ENCODE data around the gene ELAVL1.

ELAVL1 gene

GRCh38 chr19:7913652-7914051, 91.8 kb downstream of the ELAVL1 start:
- H3K27ac ChIP-seq (ENCODE audit: low read depth, low read length), result no peak overlapping the region
- no peaks in the 10 kb centered on the region for H3K9me3 ChIP-seq (ENCODE audit: control insufficient read depth, insufficient read depth, low read length)
- peaks cover 41% of the 10 kb centered on the region for H3K27me3 ChIP-seq (ENCODE audit: control insufficient read depth, insufficient read depth, low read length)
- no peak overlapping the region for H3K4me3 ChIP-seq (ENCODE audit: low read depth, low read length)
- no peak overlapping the region for H3K9ac ChIP-seq (ENCODE audit: low read depth, low read length)
- no peaks in the 10 kb centered on the region; the same call in 1 of the 2 replicates for H3K4me1 ChIP-seq (ENCODE audit: control insufficient read depth, insufficient read depth, low read length)
- H3K36me3 ChIP-seq (ENCODE audit: control insufficient read depth, insufficient read depth, low read length), result peaks cover 27% of the 10 kb centered on the region

- no peaks in the 10 kb centered on the region for H3K9me3 ChIP-seq (ENCODE audit: control insufficient read depth, insufficient read depth, low read length)
- H3K9ac ChIP-seq (ENCODE audit: low read depth, low read length), result no peak overlapping the region
- H3K4me3 ChIP-seq (ENCODE audit: low read depth, low read length), result no peak overlapping the region
- peaks cover 27% of the 10 kb centered on the region for H3K36me3 ChIP-seq (ENCODE audit: control insufficient read depth, insufficient read depth, low read length)
- H3K4me1 ChIP-seq (ENCODE audit: control insufficient read depth, insufficient read depth, low read length), result no peaks in the 10 kb centered on the region; the same call in 1 of the 2 replicates
- peaks cover 33% of the 10 kb centered on the region for H3K27me3 ChIP-seq (ENCODE audit: control insufficient read depth, insufficient read depth, low read length)
- H3K27ac ChIP-seq (ENCODE audit: low read depth, low read length), result no peak overlapping the region
Measured at GRCh38 chr19:7912697-7913564, 92.5 kb downstream of the ELAVL1 start.

GRCh38 chr19:7912144-7912696, 93.2 kb downstream of the ELAVL1 start:
- Histone ChIP-seq H3K36me3 (ENCODE audit: control insufficient read depth, insufficient read depth, low read length) (peaks cover 27% of the 10 kb centered on the region), H3K9ac (ENCODE audit: low read depth, low read length) (no peak overlapping the region), H3K27me3 (ENCODE audit: control insufficient read depth, insufficient read depth, low read length) (peaks cover 26% of the 10 kb centered on the region), H3K9me3 (ENCODE audit: control insufficient read depth, insufficient read depth, low read length) (no peaks in the 10 kb centered on the region), H3K4me3 (ENCODE audit: low read depth, low read length) (no peak overlapping the region), H3K27ac (ENCODE audit: low read depth, low read length) (no peak overlapping the region), H3K4me1 (ENCODE audit: control insufficient read depth, insufficient read depth, low read length) (no peaks in the 10 kb centered on the region; the same call in 1 of the 2 replicates)

- H3K4me1 ChIP-seq (ENCODE audit: control insufficient read depth, insufficient read depth, low read length), result no peaks in the 10 kb centered on the region; the same call in 1 of the 2 replicates
- H3K9me3 ChIP-seq (ENCODE audit: control insufficient read depth, insufficient read depth, low read length), result no peaks in the 10 kb centered on the region
- H3K27me3 ChIP-seq (ENCODE audit: control insufficient read depth, insufficient read depth, low read length), result peaks cover 21% of the 10 kb centered on the region
- H3K27ac ChIP-seq (ENCODE audit: low read depth, low read length), result no peak overlapping the region
- H3K4me3 ChIP-seq (ENCODE audit: low read depth, low read length), result no peak overlapping the region
- H3K36me3 ChIP-seq (ENCODE audit: control insufficient read depth, insufficient read depth, low read length), result peaks cover 27% of the 10 kb centered on the region
- H3K9ac ChIP-seq (ENCODE audit: low read depth, low read length), result no peak overlapping the region
Measured at GRCh38 chr19:7911508-7912143, 93.8 kb downstream of the ELAVL1 start.

- Histone ChIP-seq H3K9me3 (ENCODE audit: control insufficient read depth, insufficient read depth, low read length) (no peaks in the 10 kb centered on the region), H3K4me1 (ENCODE audit: control insufficient read depth, insufficient read depth, low read length) (no peaks in the 10 kb centered on the region), H3K36me3 (ENCODE audit: control insufficient read depth, insufficient read depth, low read length) (peaks cover 35% of the 10 kb centered on the region), H3K27me3 (ENCODE audit: control insufficient read depth, insufficient read depth, low read length) (peaks cover 11% of the 10 kb centered on the region), H3K9ac (ENCODE audit: low read depth, low read length) (no peak overlapping the region), H3K4me3 (ENCODE audit: low read depth, low read length) (no peak overlapping the region), H3K27ac (ENCODE audit: low read depth, low read length) (no peak overlapping the region)
Measured at GRCh38 chr19:7910321-7911161, 94.9 kb downstream of the ELAVL1 start.

- peaks cover 35% of the 10 kb centered on the region for H3K36me3 ChIP-seq (ENCODE audit: control insufficient read depth, insufficient read depth, low read length)
- H3K9ac ChIP-seq (ENCODE audit: low read depth, low read length), result no peak overlapping the region
- peaks cover 3% of the 10 kb centered on the region; the same call in 1 of the 2 replicates for H3K4me1 ChIP-seq (ENCODE audit: control insufficient read depth, insufficient read depth, low read length)
Measured at GRCh38 chr19:7909471-7910067, 95.9 kb downstream of the ELAVL1 start.

GRCh38 chr19:7908742-7909461, 96.5 kb downstream of the ELAVL1 start:
- H3K27me3 ChIP-seq (ENCODE audit: control insufficient read depth, insufficient read depth, low read length), result no peaks in the 10 kb centered on the region
- peaks cover 4% of the 10 kb centered on the region; the same call in 1 of the 2 replicates for H3K4me1 ChIP-seq (ENCODE audit: control insufficient read depth, insufficient read depth, low read length)
- H3K36me3 ChIP-seq (ENCODE audit: control insufficient read depth, insufficient read depth, low read length), result peaks cover 35% of the 10 kb centered on the region
- H3K9ac ChIP-seq (ENCODE audit: low read depth, low read length), result no peak overlapping the region
- H3K27ac ChIP-seq (ENCODE audit: low read depth, low read length), result no peak overlapping the region
- no peaks in the 10 kb centered on the region for H3K9me3 ChIP-seq (ENCODE audit: control insufficient read depth, insufficient read depth, low read length)
- H3K4me3 ChIP-seq (ENCODE audit: low read depth, low read length), result no peak overlapping the region

More at GRCh38 chr19:7909471-7910067, 95.9 kb downstream of the ELAVL1 start:
- H3K27ac ChIP-seq (ENCODE audit: low read depth, low read length), result no peak overlapping the region
- no peaks in the 10 kb centered on the region for H3K9me3 ChIP-seq (ENCODE audit: control insufficient read depth, insufficient read depth, low read length)
- no peak overlapping the region for H3K4me3 ChIP-seq (ENCODE audit: low read depth, low read length)
- peaks cover under 1% of the 10 kb centered on the region; the same call in 1 of the 2 replicates for H3K27me3 ChIP-seq (ENCODE audit: control insufficient read depth, insufficient read depth, low read length)
